Measurements from ENCODE around the gene KRTAP9-7.

KRTAP9-7 gene

DNA sequence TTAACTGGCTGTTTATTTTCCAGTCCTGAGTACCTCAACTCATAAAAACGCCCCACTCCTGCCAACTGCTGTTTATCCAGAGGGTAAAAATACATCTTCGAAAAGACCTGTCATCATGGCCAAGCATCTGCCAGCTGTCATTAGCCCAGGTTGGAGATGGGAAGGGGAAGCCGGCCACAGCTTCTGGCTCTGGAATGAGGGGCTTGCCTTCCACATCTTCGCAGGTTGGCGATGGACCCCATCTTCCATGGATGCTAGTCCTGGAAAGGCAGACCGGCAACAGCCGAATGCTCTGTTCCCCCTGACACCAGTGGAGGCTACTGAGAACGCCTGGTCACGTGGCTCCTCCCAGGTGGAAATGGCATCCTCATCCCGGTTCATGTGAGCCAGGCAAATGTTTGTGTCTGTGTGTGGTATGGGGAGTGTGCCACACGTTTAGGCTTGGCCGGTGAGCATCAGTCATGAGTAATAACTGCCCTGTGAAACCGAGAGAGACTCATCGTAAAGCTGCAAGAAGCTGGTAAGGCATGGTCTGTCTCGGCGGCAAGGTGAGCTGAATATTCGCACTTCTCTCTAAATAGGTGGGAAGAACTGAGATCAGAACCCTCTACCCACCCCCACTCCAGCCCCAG is 40.4 kb downstream of the KRTAP9-7 start:
- no peak overlapping the region for H3K4me3 ChIP-seq (ENCODE audit: low read depth, low read length)
- TF ChIP-seq, protein P1, sequence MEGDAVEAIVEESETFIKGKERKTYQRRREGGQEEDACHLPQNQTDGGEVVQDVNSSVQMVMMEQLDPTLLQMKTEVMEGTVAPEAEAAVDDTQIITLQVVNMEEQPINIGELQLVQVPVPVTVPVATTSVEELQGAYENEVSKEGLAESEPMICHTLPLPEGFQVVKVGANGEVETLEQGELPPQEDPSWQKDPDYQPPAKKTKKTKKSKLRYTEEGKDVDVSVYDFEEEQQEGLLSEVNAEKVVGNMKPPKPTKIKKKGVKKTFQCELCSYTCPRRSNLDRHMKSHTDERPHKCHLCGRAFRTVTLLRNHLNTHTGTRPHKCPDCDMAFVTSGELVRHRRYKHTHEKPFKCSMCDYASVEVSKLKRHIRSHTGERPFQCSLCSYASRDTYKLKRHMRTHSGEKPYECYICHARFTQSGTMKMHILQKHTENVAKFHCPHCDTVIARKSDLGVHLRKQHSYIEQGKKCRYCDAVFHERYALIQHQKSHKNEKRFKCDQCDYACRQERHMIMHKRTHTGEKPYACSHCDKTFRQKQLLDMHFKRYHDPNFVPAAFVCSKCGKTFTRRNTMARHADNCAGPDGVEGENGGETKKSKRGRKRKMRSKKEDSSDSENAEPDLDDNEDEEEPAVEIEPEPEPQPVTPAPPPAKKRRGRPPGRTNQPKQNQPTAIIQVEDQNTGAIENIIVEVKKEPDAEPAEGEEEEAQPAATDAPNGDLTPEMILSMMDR (IDR thresholded peaks at IDR 0.05; ENCODE audit: borderline replicate concordance, insufficient read depth, low read depth, low read length), result no peak

DNA sequence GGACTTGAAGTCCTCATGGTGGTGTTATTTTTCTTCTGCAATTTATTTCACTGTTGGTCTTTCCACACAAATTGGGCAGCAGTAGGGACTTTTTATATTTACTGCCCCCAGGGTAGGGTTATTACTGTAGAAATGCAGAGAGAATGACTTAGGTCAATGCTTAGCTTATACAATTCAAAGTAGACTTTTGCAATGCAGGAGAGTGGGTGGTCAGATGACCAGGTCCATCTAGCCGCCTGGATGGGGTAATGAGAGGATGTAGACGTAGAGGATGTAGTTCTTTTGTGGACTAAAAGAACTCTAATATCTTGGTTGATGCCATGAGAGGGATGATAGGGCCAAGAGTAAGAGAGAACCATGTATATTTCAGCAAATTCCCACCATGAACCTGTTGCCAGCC is 42.7 kb downstream of the KRTAP9-7 start:
- no peak overlapping the region for H3K4me3 ChIP-seq (ENCODE audit: low read depth, low read length)
- TF ChIP-seq, protein P1 (IDR thresholded peaks at IDR 0.05; ENCODE audit: borderline replicate concordance, insufficient read depth, low read depth, low read length), result no peak

DNA sequence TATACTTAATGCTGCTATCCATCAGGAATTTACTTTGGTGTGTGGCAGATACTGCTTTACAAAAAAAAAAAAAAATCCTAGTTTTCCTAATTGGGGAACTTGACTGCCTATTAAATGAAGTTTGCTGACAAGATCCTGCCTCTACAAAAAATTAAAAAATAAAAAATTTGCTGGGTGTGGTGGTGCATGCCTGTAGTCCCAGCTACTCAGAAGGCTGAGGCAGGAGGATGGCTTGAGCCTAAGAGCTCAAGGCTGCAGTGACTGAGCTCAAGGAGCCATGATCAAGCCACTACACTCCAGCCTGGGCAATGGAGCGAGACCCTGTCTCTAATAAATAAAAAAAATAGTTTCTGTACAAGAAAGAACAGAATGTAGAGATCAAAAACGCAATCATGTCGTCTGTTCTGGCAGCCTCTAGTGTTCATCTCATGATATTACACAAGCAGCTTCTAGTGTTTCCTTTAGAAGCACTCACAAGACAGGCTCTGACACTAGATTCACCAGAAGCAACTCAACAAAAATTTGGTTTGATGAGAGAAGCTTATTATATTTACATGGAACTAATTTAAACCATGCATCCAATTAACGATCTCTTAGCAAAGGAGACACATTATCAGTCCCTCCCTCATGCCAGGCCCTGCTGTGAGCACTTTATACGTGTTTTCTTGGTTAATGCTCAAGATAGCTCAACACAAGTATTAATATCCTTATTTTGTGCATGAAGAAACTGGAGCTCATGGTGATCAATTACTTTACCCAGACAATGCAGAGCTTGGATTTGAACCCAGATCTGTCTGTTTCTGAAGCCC is 46.8 kb downstream of the KRTAP9-7 start:
- TF ChIP-seq, protein P1 (IDR thresholded peaks at IDR 0.05; ENCODE audit: borderline replicate concordance, insufficient read depth, low read depth, low read length), result peak; percentile 71
- no peak overlapping the region for H3K4me3 ChIP-seq (ENCODE audit: low read depth, low read length)

DNA sequence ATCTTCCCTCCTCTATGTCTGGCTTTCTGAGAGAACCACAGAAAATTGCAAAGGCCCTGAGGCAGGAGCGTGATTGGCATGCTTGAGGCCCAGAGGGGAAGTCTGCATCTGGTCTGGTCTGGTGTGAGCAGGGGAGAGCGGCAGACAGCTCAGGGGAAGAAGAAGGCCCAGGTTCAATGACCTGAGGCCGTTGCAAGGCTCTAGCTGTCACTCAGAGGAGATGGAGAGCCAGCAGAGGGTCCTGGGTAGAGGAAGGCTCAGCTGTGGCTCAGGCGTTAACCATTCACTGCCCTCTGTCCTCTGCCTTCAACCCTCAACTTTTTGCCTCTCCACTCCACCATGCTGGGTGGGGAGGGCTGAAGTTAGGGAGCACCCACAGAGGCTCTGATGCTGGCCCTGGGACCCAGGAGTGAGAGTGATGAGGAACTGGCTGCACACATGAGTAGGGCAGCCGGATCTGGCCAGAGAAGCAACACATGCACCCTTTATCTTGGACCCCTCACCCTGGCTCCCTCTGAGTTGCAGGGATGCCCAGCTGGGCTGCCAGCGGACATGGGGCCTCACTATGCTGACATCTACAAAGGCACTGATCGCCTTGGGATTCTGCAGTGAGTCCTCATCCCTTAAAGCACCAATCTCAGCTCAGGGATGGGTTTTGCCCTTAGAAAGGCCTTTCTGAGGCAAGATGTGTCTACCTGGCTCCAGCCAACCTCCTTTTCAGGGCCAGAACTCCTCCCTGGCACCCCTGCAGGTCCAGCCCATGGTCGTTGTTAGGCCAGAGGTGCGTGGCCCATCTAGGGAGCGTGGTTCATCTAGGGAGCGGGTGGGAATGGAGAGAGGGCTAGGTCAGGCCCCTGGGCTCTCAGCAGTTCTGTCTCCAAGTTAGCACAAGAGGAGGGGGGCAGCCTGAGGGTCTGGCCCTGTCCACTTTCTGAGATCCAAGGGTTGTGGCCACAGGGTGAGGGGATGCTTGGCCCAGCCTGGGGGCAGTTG is 47.7 kb downstream of the KRTAP9-7 start:
- TF ChIP-seq, protein P1 (IDR thresholded peaks at IDR 0.05; ENCODE audit: borderline replicate concordance, insufficient read depth, low read depth, low read length), result no peak
- H3K4me3 ChIP-seq (ENCODE audit: low read depth, low read length), result no peak overlapping the region

DNA sequence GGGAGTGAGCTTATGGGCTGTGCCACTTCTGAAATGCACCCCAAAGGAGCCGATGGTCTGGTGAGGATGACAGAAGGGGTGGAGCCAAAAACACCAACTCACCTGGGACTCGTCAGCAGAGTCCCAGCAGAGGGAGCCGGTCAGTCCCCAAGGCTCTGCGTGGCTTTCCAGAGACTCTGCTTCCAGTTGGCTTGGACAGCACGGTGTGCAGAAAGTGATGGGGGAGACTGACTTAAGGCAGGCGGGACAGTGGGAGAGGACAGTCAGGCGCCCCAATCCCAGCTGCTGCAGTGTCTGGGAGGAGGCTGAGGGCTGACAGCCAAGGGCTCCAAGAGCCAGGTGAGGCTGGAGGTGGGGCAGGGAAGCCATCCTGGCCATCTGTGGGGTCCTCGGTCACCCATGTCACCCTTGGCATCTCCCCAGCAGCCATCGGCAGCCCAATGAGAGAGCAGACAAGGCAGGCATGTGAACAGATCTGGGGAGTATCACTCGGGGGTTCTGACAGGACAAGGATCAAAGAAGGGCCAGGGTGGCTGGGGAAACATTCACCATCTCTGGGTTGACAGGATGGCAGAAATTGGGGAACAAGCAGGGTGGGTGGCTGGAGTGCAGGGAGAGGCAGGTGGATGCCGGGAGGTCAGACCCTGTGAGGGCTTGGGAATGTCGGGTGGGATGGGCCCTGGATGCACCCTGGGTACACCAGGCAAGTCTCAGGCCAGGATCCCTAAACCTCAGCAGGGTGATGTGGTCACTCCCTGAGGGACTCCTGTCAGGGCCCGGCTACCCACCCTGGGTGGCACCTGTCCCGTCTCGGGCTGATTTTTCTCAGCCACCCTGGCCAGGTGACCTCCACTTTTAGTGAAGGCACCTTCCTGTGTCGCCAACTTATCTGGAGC is 48.9 kb downstream of the KRTAP9-7 start:
- TF ChIP-seq, protein P1 (IDR thresholded peaks at IDR 0.05; ENCODE audit: borderline replicate concordance, insufficient read depth, low read depth, low read length), result peak; percentile 7; the same call in 1 of the 2 replicates
- no peak overlapping the region for H3K4me3 ChIP-seq (ENCODE audit: low read depth, low read length)

DNA sequence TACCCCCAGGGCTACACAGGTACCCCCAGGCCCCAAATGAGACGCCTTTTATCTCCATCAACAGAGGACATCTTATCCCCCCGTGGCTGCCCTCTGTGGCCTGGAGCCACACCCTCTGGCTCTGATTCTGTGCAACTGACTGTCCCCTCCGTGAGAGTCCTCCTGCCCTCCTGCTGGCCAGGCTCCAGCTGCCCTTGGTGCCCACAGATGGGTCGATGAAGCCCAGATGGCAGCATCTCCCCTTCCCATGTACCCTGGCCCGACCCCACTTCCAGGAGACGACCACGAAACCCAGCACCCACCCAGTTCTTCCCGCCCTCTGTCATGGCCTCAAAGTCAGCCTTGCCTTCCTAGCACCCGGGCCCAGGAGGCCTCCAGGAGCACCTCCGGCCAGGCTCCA is 49.6 kb downstream of the KRTAP9-7 start:
- no peak overlapping the region for H3K4me3 ChIP-seq (ENCODE audit: low read depth, low read length)
- TF ChIP-seq, protein P1 (IDR thresholded peaks at IDR 0.05; ENCODE audit: borderline replicate concordance, insufficient read depth, low read depth, low read length), result no peak

Measured in GM12875 (cell line).